HK-2 (cell line): Measurements from ENCODE around the gene DEPDC5.
A peak's percentile ranks its signal among the peaks of the same experiment; 100 is the strongest.

ENCODE experiments used
- DNase-seq: peaks from one replicate; pipeline ENCODE4 v3.0.0-alpha.2; 2018; ENCODE audit not compliant: unreplicated experiment

The DEPDC5 gene

GRCh38 chr22:31925056-31925455 lies 171.2 kb downstream of the DEPDC5 start:
- no peak for DNase-seq

GRCh38 chr22:31926024-31926423 lies 172.2 kb downstream of the DEPDC5 start:
- no peak for DNase-seq

- no peak for DNase-seq
These were observed 173.2 kb downstream of the DEPDC5 start for GRCh38 chr22:31926969-31927368.

GRCh38 chr22:31927562-31927961 lies 173.7 kb downstream of the DEPDC5 start:
- DNase-seq = no peak

GRCh38 chr22:31929167-31929930 lies 175.5 kb downstream of the DEPDC5 start:
- DNase-seq = no peak

GRCh38 chr22:31932863-31933262 lies 179.0 kb downstream of the DEPDC5 start:
- no peak for DNase-seq

GRCh38 chr22:31933406-31933805 lies 179.6 kb downstream of the DEPDC5 start:
- DNase-seq = no peak

GRCh38 chr22:31933816-31934482 lies 180.1 kb downstream of the DEPDC5 start:
- DNase-seq = no peak

GRCh38 chr22:31935961-31936635 lies 182.3 kb downstream of the DEPDC5 start:
- DNase-seq = no peak

- DNase-seq = no peak
These were observed 183.5 kb downstream of the DEPDC5 start for GRCh38 chr22:31937341-31937740.

- no peak for DNase-seq
These were observed 184.5 kb downstream of the DEPDC5 start for GRCh38 chr22:31938296-31938695.

- no peak for DNase-seq
These were observed 186.7 kb downstream of the DEPDC5 start for GRCh38 chr22:31940506-31940905.

GRCh38 chr22:31942091-31942490 lies 188.3 kb downstream of the DEPDC5 start:
- no peak for DNase-seq

- DNase-seq = no peak
These were observed 189.6 kb downstream of the DEPDC5 start for GRCh38 chr22:31943206-31943977.

GRCh38 chr22:31943978-31944699 lies 190.3 kb downstream of the DEPDC5 start, which contains the start of gene YWHAH:
Gene YWHAH, plus strand, starts transcription at chr22:31944535. Its CDS starts 199 bp downstream, at chr22:31944734.
- DNase-seq = peak; percentile 96

- DNase-seq = no peak
These were observed 191.1 kb downstream of the DEPDC5 start for GRCh38 chr22:31944700-31945442.

- no peak for DNase-seq
These were observed 191.6 kb downstream of the DEPDC5 start for GRCh38 chr22:31945443-31945855.

- DNase-seq = no peak
These were observed 192.3 kb downstream of the DEPDC5 start for GRCh38 chr22:31945971-31946680.

- DNase-seq = no peak
These were observed 193.5 kb downstream of the DEPDC5 start for GRCh38 chr22:31947296-31947695.

GRCh38 chr22:31948002-31948401 lies 194.2 kb downstream of the DEPDC5 start:
- DNase-seq = no peak
